Peyer's patch (tissue), 4 donors: ENCODE measurements around the gene ENPP3.

Experiments
- CTCF ChIP-seq, 6 experiments: fragments of 450-650 bp in 4 of 6; fragments of 200-600 bp in 2 of 6; sonication (generic) in 1 of 6; IDR thresholded peaks; one replicate each; pipeline ENCODE4 v1.5.1; 2017 to 2019; ENCODE audit warnings: antibody characterized with exemption in 6 of 6, mild to moderate bottlenecking in 3 of 6, moderate library complexity in 1 of 6
- POLR2A ChIP-seq, 2 donors: fragments of 450-650 bp; IDR thresholded peaks; one replicate each; pipeline ENCODE4 v1.5.1; 2017; ENCODE audit warnings: antibody characterized with exemption in 2 of 2, mild to moderate bottlenecking in 2 of 2, moderate library complexity in 2 of 2

- no peak for TF ChIP-seq CTCF (IDR thresholded peaks at IDR 0.05)
- TF ChIP-seq POLR2A (IDR thresholded peaks at IDR 0.05): no peak
Observed at GRCh38 chr6:131682442-131682841, 45.3 kb downstream of the ENPP3 start.
